ENCODE measurements around the gene DCST2.

The DCST2 gene

DNA sequence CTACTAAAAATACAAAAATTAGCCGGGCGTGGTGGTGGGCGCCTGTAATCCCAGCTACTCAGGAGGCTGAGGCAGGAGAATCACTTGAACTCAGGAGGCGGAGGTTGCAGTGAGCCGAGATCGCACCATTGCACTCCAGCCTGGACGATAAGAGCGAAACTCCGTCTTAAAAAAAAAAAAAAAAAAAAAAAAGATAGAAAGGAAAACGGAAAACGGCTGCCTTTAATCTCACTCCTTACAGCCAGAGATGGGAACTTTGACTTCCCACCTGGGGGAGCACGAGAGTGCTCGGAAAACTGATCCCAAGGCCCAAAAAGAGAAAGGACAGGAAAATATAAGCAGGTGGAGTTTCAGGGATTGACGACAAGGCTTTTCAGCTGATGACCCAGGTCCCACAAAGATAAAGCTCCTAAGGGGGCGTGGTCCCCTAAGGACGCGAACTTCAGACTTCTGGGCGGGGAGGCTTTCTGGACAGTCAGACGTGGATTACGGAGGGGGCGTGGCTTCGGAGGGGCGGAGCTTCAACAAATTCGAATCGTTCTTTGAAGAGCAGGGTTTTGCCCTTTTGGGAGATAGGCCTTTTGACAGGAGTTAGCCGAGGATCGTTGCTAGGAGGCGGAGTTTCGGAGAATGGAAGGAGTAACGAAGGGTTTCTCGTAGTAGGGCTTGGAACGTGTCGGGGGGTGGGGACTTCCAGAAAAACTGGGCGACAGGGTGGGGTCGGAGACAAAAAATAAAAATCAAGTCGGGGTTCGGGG lies 60.1 kb downstream of the DCST2 start:
- DNase-seq = peak; percentile 89

DNA sequence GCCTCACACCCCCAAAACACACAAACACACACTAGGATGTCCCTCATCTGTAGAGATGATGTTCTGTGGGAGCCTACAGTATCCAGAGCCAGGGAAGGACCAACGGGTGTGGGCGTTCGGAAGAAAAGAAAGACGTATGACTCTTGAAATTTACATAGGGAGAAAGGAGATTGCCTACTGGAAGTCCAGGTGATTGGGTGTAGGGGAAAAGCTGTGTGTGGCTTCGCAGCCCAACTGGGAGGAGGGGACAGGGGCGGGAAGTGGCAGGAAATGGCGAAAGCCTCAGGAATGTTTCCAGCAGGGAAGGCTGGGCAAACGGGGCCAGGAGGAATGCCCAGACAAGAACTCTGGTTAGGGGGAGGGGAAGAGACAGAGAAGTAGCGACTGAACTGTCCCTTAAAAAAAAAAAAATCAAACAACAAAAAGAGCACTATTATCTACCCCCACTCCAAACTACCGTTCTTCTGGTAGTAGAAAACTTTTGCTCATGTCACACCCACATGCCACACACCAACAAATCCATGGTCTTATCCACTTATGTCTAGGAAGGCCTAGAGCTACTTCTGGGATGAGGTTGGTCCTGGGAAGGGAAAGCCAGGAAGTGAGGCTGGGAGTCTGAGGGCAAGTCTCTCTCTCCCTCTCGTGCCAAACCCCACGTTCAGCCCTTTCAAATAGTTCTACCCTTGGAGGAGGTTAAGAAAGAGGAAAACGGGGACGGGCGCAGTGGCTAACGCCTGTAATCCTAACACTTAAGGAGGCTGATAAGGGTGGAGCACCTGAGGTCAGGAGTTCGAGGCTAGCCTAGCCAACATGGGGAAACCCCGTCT lies 60.9 kb downstream of the DCST2 start:
- no peak for DNase-seq

DNA sequence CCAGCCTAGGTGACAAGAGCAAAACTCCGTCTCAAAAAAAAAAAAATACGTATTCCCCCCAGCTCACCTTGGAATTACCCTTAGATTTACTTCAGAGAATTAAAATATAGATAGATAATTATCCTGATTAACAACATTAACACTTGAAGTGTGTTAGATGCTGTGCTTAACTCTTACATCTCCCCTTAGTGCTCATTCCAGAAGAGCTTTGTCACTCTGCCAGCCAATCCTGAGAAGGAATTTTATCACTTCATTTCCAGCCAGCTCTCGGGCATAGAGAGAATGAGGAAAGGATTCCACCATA lies 61.4 kb downstream of the DCST2 start:
- DNase-seq = no peak

DNA sequence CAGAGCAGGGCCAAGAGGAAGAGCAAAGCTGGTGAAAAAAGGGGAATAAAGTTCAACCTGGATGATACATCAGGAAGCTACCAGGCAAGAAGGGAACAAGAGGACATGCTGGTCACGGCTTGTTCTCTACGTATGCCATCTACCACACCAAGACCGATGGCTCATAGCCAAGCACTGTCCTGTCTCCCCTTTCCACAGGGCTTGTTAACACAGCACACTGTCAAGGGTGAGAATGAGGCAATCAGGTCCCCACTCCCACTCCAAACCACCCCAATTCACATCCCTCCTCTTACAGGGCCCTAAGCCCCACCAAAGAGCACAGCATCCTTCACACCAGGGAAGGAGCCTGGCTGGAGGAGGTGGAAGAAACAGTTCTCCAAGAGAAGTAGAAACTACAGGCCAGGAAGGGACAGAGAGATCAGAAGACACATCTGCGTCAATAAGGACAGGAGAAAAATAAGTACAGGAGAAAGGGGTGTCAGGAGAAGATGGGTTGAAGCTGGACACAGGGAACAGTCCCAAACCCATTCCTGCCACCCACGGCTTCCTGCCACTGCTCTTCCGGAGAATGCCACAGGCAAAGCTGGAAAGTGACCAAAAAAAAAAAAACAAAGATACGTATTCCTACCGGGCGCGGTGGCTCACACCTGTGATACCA lies 62.1 kb downstream of the DCST2 start:
- DNase-seq = no peak

DNA sequence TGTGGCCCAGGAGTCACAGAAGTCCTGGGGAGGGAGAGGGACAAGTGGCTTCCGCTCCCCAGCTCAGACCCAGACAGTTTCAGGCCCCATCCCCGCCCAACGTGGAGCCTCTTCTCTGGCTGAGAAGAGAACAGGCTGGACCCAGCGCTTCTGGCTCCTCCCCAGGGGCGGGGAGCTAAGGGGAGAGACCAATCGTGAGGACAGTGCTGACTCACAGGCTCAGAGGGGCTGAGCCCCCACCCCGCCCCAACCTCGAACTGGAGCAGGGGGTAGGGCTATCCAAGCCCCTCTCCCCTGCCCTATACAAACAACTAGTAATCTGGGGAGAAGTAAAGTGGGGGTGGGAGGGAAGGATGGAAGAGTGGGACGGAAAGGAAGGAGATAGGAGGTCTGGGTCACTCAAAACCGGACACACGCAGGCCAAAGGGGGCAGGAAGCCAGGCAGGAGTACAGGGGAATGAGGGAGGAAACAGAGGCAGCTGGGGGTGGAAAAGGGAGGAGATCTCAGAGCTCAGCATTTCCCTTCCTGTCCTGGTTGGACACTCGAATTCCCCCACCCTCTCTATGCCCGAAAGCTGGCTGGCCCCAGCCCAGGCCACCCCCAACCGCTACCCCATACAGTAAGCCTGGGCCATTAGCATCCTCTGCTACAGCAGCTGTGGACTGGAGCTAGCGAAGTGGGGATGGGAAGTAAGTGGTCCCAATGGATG lies 62.8 kb downstream of the DCST2 start, which contains the start of gene SHC1:
Gene SHC1, minus strand, starts transcription at position 117 of the 710 bp plus-strand sequence. CDS start 221 bp downstream, outside the sequence.
- DNase-seq = no peak

DNA sequence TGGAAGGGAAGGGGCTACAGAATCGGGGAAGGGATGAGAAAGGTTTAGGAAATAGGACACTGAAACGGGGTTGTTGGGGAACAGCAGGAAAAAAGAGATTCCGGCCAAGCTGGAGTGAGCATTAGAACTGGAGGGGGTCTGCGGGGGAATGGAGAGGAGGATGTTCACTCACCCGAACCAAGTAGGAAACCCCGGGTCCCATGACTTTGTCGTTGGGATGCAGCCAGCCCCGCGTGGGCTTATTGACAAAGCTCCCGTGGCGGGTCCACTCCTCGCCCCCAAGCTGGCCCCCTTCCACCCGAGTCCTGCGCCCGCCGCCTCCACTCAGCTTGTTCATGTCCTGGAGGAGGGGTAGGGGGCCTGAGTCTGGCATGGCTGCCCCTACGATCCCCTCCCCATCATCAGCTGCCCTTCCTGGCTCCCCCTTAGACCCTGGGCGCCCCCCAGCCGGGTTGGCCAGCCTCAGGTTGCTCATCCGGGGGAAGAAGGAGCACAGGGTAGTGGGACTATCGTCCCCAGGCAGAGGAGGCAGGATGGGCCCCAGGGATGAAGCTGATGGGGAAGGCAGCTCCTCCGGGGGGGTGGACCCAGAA lies 63.6 kb downstream of the DCST2 start:
- DNase-seq = no peak

DNA sequence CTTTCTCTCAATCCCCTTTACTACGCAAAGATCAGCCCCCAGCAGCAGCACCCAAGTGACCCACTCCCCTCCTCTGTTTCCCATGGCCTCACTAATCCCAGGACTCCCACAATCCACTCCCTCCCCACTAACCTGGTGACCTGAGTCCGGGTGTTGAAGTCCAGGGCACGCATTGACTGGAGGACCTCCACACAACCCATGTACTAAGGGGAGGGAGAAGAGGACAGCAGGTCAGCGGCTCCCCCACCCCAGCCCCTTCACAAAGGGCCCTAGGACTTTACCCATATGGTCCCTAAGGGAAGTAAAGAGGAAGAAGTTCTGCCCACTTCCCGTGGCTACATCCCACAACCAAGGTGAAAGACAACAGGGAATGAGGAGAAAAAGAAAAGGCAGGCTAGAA lies 64.3 kb downstream of the DCST2 start:
- no peak for DNase-seq

DNA sequence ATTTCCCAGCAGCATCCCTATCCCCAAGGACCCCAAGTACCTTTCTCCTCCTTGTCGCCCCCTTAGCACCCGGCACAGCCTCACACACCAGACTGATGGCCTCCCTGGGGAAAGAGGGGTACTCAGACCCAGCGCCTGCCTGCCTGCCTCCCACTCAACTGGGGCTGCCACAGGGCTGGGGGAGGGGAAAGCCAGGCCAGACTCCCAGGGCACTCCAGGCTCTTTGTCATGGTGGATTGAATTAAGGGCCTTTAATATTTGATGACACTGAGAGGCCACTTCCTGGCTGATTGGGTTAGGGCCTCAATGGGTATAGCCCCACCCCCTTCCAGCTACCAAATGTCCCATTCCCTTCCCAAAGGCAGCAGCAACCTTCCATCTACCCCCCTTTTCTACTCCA lies 64.8 kb downstream of the DCST2 start:
- peak; percentile 9 for DNase-seq

Data from DMS79 treated with DMSO at 0.1 percent for 48 hours (cell line).